Measurements from ENCODE around the gene UHMK1. TPM values are rescaled to one million over a fixed set of nuclear protein-coding genes. Genes with fewer than 3 reads are reported as not detected.

The UHMK1 gene
- total RNA-seq, 1 donor from 2014 or later = 43.5 TPM

DNA sequence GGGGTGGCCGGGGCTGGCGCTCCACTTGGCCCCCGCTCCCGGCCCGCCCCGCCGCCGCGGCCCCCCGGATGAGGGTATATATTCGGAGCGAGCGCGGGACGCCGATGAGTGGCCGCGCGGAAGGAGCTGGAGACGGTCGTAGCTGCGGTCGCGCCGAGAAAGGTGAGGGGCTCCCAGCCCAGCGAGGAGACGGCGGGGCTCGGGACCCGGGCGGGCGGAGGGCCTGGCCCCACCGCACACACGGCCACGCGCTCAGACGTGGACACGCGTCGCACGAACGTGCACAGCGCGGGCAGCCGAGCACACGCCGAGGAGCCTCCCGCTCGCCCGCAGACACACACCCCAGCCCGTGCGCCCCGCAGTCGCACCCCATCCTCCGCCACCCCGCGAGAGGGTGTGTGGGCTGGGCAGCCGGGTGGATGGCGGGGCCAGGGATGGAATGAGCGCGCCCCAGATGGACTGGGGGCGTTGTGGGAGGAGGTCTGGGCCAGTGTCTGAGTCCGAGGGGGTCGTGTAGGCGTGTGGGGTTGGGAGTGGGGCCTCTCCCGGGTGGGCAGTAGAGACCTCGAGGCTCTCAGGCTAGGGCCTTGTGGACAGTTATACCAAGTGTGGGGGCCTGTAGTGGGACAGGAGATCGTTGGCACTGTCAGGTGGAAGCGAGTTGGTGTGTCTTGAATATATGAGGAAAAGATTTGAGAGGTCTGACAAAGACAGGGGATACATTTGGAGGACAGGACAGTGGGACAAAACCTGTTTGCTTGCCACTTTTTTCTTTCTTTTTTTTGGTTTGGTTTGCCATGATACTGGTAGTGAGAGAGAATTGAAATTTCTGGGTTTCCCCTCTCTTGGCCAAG is 64.2 kb downstream of the UHMK1 start, which contains the start of gene UAP1:
Gene UAP1, plus strand, starts transcription at position 107 of the 854 bp plus-strand sequence. CDS start 4,347 bp downstream, outside the sequence.
- Mint-ChIP-seq H3K4me3 (ENCODE audit: unreplicated experiment) (peak within 1 kb of the TSS; percentile 95), H3K4me1 (ENCODE audit: low read depth, unreplicated experiment) (peaks cover 29% of the 10 kb centered on the region), H3K9me3 (ENCODE audit: unreplicated experiment) (no peaks in the 10 kb centered on the region), H3K27ac (ENCODE audit: unreplicated experiment) (peak within 1 kb of the TSS; percentile 94), H3K27me3 (ENCODE audit: low read depth, unreplicated experiment) (no peaks in the 10 kb centered on the region), H3K36me3 (ENCODE audit: low read depth, unreplicated experiment) (peaks cover 6% of the 10 kb centered on the region)
- H4K20me1 ChIP-seq (ENCODE audit: insufficient read depth, low read length) = peaks cover 50% of the 10 kb centered on the region
- H3K9me3 ChIP-seq (ENCODE audit: insufficient read depth, low read depth, low read length) = no peaks in the 10 kb centered on the region
- H3K27me3 ChIP-seq (ENCODE audit: insufficient read depth, low read length) = no peaks in the 10 kb centered on the region
- no peak for FAIRE-seq
- peaks cover 22% of the 10 kb centered on the region for H3K4me1 ChIP-seq (ENCODE audit: insufficient read depth, low read length)
- peaks cover 53% of the 10 kb centered on the region for H3K79me2 ChIP-seq (ENCODE audit: insufficient read depth, low read length)
- H3K4me3 ChIP-seq (ENCODE audit: insufficient read depth, low read depth, low read length) = peak within 1 kb of the TSS; percentile 96
- H3K27ac ChIP-seq (ENCODE audit: low read depth, low read length) = peak within 1 kb of the TSS; percentile 95
- peak within 1 kb of the TSS; percentile 84 for H2AFZ ChIP-seq (ENCODE audit: low read depth, low read length)
- DNase-seq (ENCODE audit: low read depth) = no peak
- H3K4me2 ChIP-seq (ENCODE audit: low read length) = peak within 1 kb of the TSS; percentile 90
- no peak for TF ChIP-seq EZH2 (IDR thresholded peaks at IDR 0.05; ENCODE audit: insufficient read depth, low read length)
- TF ChIP-seq, protein P1, sequence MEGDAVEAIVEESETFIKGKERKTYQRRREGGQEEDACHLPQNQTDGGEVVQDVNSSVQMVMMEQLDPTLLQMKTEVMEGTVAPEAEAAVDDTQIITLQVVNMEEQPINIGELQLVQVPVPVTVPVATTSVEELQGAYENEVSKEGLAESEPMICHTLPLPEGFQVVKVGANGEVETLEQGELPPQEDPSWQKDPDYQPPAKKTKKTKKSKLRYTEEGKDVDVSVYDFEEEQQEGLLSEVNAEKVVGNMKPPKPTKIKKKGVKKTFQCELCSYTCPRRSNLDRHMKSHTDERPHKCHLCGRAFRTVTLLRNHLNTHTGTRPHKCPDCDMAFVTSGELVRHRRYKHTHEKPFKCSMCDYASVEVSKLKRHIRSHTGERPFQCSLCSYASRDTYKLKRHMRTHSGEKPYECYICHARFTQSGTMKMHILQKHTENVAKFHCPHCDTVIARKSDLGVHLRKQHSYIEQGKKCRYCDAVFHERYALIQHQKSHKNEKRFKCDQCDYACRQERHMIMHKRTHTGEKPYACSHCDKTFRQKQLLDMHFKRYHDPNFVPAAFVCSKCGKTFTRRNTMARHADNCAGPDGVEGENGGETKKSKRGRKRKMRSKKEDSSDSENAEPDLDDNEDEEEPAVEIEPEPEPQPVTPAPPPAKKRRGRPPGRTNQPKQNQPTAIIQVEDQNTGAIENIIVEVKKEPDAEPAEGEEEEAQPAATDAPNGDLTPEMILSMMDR (IDR thresholded peaks at IDR 0.05; ENCODE audit: insufficient read depth, low read depth, low read length) = no peak
- H3K9ac ChIP-seq (ENCODE audit: low read length) = peak within 1 kb of the TSS; percentile 97
- peaks cover 9% of the 10 kb centered on the region for H3K36me3 ChIP-seq (ENCODE audit: insufficient read depth, low read length)

DNA sequence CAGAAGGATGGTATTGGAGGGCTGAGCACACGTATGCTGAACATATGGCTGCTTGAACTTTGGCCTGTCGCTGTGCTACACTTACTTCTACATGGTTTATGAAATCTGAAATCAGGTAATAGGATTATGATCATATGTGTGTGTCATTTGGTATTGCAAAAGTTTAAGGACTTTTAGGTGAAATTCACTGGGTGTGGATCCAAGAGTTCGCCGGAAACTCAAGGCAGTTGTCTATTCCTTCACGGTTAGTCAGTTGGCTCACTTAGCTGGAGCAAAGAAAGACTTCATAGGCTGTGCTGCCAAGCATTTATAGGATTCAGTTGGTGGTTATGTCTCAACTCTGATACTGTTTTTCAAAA is 64.8 kb downstream of the UHMK1 start:
- H3K36me3 Mint-ChIP-seq (ENCODE audit: low read depth, unreplicated experiment) = peaks cover 9% of the 10 kb centered on the region
- H3K4me1 Mint-ChIP-seq (ENCODE audit: low read depth, unreplicated experiment) = peaks cover 29% of the 10 kb centered on the region
- Histone ChIP-seq H3K4me1 (ENCODE audit: insufficient read depth, low read length) (peaks cover 22% of the 10 kb centered on the region), H3K4me3 (ENCODE audit: insufficient read depth, low read depth, low read length) (peak overlapping the region; percentile 96), H4K20me1 (ENCODE audit: insufficient read depth, low read length) (peaks cover 56% of the 10 kb centered on the region), H2AFZ (ENCODE audit: low read depth, low read length) (no peak overlapping the region), H3K9ac (ENCODE audit: low read length) (peak overlapping the region; percentile 97), H3K9me3 (ENCODE audit: insufficient read depth, low read depth, low read length) (no peaks in the 10 kb centered on the region), H3K79me2 (ENCODE audit: insufficient read depth, low read length) (peaks cover 59% of the 10 kb centered on the region), H3K4me2 (ENCODE audit: low read length) (peak overlapping the region; percentile 90), H3K27ac (ENCODE audit: low read depth, low read length) (peak overlapping the region; percentile 93), H3K36me3 (ENCODE audit: insufficient read depth, low read length) (peaks cover 15% of the 10 kb centered on the region), H3K27me3 (ENCODE audit: insufficient read depth, low read length) (no peaks in the 10 kb centered on the region)
- H3K27me3 Mint-ChIP-seq (ENCODE audit: low read depth, unreplicated experiment) = no peaks in the 10 kb centered on the region
- no peak for TF ChIP-seq EZH2 (IDR thresholded peaks at IDR 0.05; ENCODE audit: insufficient read depth, low read length)
- TF ChIP-seq, protein P1 (IDR thresholded peaks at IDR 0.05; ENCODE audit: insufficient read depth, low read depth, low read length) = no peak
- H3K4me3 Mint-ChIP-seq (ENCODE audit: unreplicated experiment) = peak overlapping the region; percentile 95
- H3K9me3 Mint-ChIP-seq (ENCODE audit: unreplicated experiment) = no peaks in the 10 kb centered on the region
- peak overlapping the region; percentile 94 for H3K27ac Mint-ChIP-seq (ENCODE audit: unreplicated experiment)
- DNase-seq (ENCODE audit: low read depth) = peak; percentile 62
- no peak for FAIRE-seq

All from astrocyte (in vitro differentiated cells and primary cell).